Liver (tissue), 9 donors: Measurements from ENCODE around the gene CALR. TPM values are rescaled to one million over a fixed set of nuclear protein-coding genes. Genes with fewer than 3 reads are reported as not detected.

ENCODE experiments used
- DNase-seq: peaks from one replicate; pipeline ENCODE4 v3.0.0-alpha.2; 2017; ENCODE audit warnings: low spot score
- H3K27ac ChIP-seq, 2 donors: one replicate each; pipeline ENCODE4 v1.7.0; 2013; ENCODE audit warnings: inconsistent platforms in 2 of 2, low read length in 2 of 2, control low read depth in 1 of 2, low read depth in 1 of 2, mild to moderate bottlenecking in 1 of 2
- H3K27me3 ChIP-seq, 4 donors: one replicate each; pipeline versions ENCODE4 v1.6.1 to v1.7.0; 2013; ENCODE audit warnings: low read length in 3 of 4, inconsistent platforms in 1 of 4, mild to moderate bottlenecking in 1 of 4, moderate library complexity in 1 of 4; ENCODE audit not compliant: control insufficient read depth in 4 of 4, insufficient read depth in 4 of 4
- H3K36me3 ChIP-seq, 4 donors: one replicate each; pipeline versions ENCODE4 v1.6.1 to v1.7.0; 2013; ENCODE audit warnings: low read length in 3 of 4, mild to moderate bottlenecking in 3 of 4, low read depth in 1 of 4, moderate library complexity in 1 of 4; ENCODE audit not compliant: control insufficient read depth in 4 of 4, insufficient read depth in 3 of 4
- H3K4me1 ChIP-seq, 4 donors: one replicate each; pipeline versions ENCODE4 v1.6.1 to v1.7.0; 2013; ENCODE audit warnings: low read length in 3 of 4, mild to moderate bottlenecking in 3 of 4, moderate library complexity in 1 of 4; ENCODE audit not compliant: control insufficient read depth in 4 of 4, insufficient read depth in 4 of 4
- H3K4me3 ChIP-seq, 3 donors: one replicate each; pipeline versions ENCODE4 v1.6.1 to v1.7.0; 2013; ENCODE audit warnings: low read length in 3 of 3, control low read depth in 1 of 3, low read depth in 1 of 3, mild to moderate bottlenecking in 1 of 3
- H3K9ac ChIP-seq, 2 donors: one replicate each; pipeline ENCODE4 v1.7.0; 2013; ENCODE audit warnings: low read length in 2 of 2, mild to moderate bottlenecking in 2 of 2, moderate library complexity in 2 of 2, control low read depth in 1 of 2, low read depth in 1 of 2
- H3K9me3 ChIP-seq, 4 donors: one replicate each; pipeline versions ENCODE4 v1.6.1 to v1.7.0; 2013; ENCODE audit warnings: low read length in 3 of 4; ENCODE audit not compliant: control insufficient read depth in 4 of 4
- ATF3 ChIP-seq: IDR thresholded peaks from 2 replicates; pipeline ENCODE4 v1.6.1; 2016; ENCODE audit warnings: antibody characterized with exemption
- CTCF ChIP-seq: fragments of 150-350 bp; IDR thresholded peaks from 2 replicates; pipeline ENCODE4 v1.5.1; 2017; ENCODE audit warnings: improper control_type of control experiment, low read depth, low read length; ENCODE audit not compliant: missing input control
- EGR1 ChIP-seq, 2 donors: IDR thresholded peaks; 2 replicates each; pipeline ENCODE4 v1.6.1; 2016 to 2018; ENCODE audit warnings: antibody characterized with exemption in 2 of 2, low read depth in 2 of 2
- FOXA1 ChIP-seq: IDR thresholded peaks from 2 replicates; pipeline ENCODE4 v1.6.1; 2016; ENCODE audit warnings: antibody characterized with exemption
- FOXA2 ChIP-seq: IDR thresholded peaks from 2 replicates; pipeline ENCODE4 v1.6.1; 2016; ENCODE audit warnings: antibody characterized with exemption
- GABPA ChIP-seq, 2 donors: IDR thresholded peaks in 1 of 2; conservative IDR thresholded peaks in 1 of 2; 2 replicates each; pipeline ENCODE4 v1.6.1; 2016; ENCODE audit warnings: antibody characterized with exemption in 2 of 2, mild to moderate bottlenecking in 1 of 2, moderate library complexity in 1 of 2
- HNF4A ChIP-seq, 2 donors: conservative IDR thresholded peaks; 2 replicates each; pipeline ENCODE4 v1.6.1; 2016; ENCODE audit warnings: antibody characterized with exemption in 2 of 2, mild to moderate bottlenecking in 2 of 2
- HNF4G ChIP-seq: IDR thresholded peaks from 2 replicates; pipeline ENCODE4 v1.6.1; 2016; ENCODE audit warnings: antibody characterized with exemption
- JUND ChIP-seq, 2 donors: IDR thresholded peaks; 2 replicates each; pipeline ENCODE4 v1.6.1; 2016; ENCODE audit warnings: antibody characterized with exemption in 2 of 2
- MAX ChIP-seq: IDR thresholded peaks from 2 replicates; pipeline ENCODE4 v1.6.1; 2016; ENCODE audit warnings: antibody characterized with exemption
- NR2F2 ChIP-seq: IDR thresholded peaks from 2 replicates; pipeline ENCODE4 v1.6.1; 2016; ENCODE audit warnings: antibody characterized with exemption
- RAD21 ChIP-seq, 2 donors: IDR thresholded peaks; 2 replicates each; pipeline ENCODE4 v1.6.1; 2016; ENCODE audit warnings: antibody characterized with exemption in 2 of 2, mild to moderate bottlenecking in 2 of 2
- REST ChIP-seq: IDR thresholded peaks from 2 replicates; pipeline ENCODE4 v1.6.1; 2016; ENCODE audit warnings: antibody characterized with exemption, mild to moderate bottlenecking
- RXRA ChIP-seq, 2 donors: IDR thresholded peaks; 2 replicates each; pipeline ENCODE4 v1.6.1; 2017 to 2018; ENCODE audit warnings: antibody characterized with exemption in 2 of 2, mild to moderate bottlenecking in 1 of 2
- SP1 ChIP-seq: IDR thresholded peaks from 2 replicates; pipeline ENCODE4 v1.6.1; 2018; ENCODE audit warnings: antibody characterized with exemption, mild to moderate bottlenecking
- TAF1 ChIP-seq: conservative IDR thresholded peaks from 2 replicates; pipeline ENCODE4 v1.6.1; 2016; ENCODE audit warnings: antibody characterized with exemption, mild to moderate bottlenecking
- YY1 ChIP-seq: IDR thresholded peaks from 2 replicates; pipeline ENCODE4 v1.6.1; 2016; ENCODE audit warnings: antibody characterized with exemption, mild to moderate bottlenecking
- ZBTB33 ChIP-seq: IDR thresholded peaks from 2 replicates; pipeline ENCODE4 v1.6.1; 2016; ENCODE audit warnings: antibody characterized with exemption
- WGBS: extraction: QIAGEN DNeasy Blood & Tissue Kit; methylation state at CpG from one replicate; pipeline ENCODE4 v1.1.7; 2013; 5-methylcytosine and 5-hydroxymethylcytosine counted together
- polyA plus RNA-seq, 2 donors: library from polyadenylated mRNA; stranded (reverse) in 1 of 2; unstranded in 1 of 2; fragments of 200-250 nt in 1 of 2; fragments of >200 nt in 1 of 2; fragmentation: Nextera tagmentation in 1 of 2; extraction: Ambion mirVana in 1 of 2; gene quantifications; one replicate each; pipeline versions ENCODE4 v1.2.1 to v1.2.3, GENCODE V29; 2013 to 2015
- total RNA-seq, 2 donors: library from RNA; depleted of rRNA; stranded (reverse); fragments of >200 nt; gene quantifications; one replicate each; pipeline ENCODE4 v1.2.3, GENCODE V29; 2014
- donor health status: healthy.
- donor health status: healthy.
- donor health status: healthy.
- donor health status: healthy.
- donor health status: healthy.

CALR gene
- total and polyA plus RNA-seq, 4 donors: 618 to 1,316 (median 1,070) TPM

GRCh38 chr19:12890787-12891552, 47.4 kb upstream of the CALR start, which contains the start of gene GCDH:
Gene GCDH (plus strand): TSS chr19:12891160. CDS start chr19:12891305, 145 bp downstream.
- H3K9me3 ChIP-seq: no peaks in the 10 kb centered on the region
- peaks cover 6 to 32% (median 23%) of the 10 kb centered on the region in 4 donors for H3K4me1 ChIP-seq
- H3K27ac ChIP-seq: peak within 1 kb of the TSS; percentile 78 to 81
- no peaks in the 10 kb centered on the region for H3K27me3 ChIP-seq
- peak within 1 kb of the TSS; percentile 49 to 76 for H3K9ac ChIP-seq
- under 1% methylated on average over 49 of the region's 49 CpGs for WGBS
- peak; percentile 95 for DNase-seq
- peak in 1 of 2 donors; percentile 86 for TF ChIP-seq EGR1 (IDR thresholded peaks at IDR 0.05; ENCODE audit: low read depth in 2 of 2)
- no peak for TF ChIP-seq ATF3
- peak; percentile 91 for TF ChIP-seq NR2F2
- TF ChIP-seq JUND (IDR thresholded peaks at IDR 0.05): peak in 1 of 2 donors; percentile 35
- peak in 1 of 2 donors; percentile 32 for TF ChIP-seq RAD21 (IDR thresholded peaks at IDR 0.05)
- peak; percentile 57 to 60 for TF ChIP-seq HNF4A (conservative IDR thresholded peaks at IDR 0.05)
- peak; percentile 9 for TF ChIP-seq CTCF
- peak; percentile 67 for TF ChIP-seq REST
- TF ChIP-seq FOXA2: no peak
- peak; percentile 99 for TF ChIP-seq SP1
- peak; percentile 88 for TF ChIP-seq YY1
- peak; percentile 81 to 83 for TF ChIP-seq RXRA (IDR thresholded peaks at IDR 0.05)
- peak; percentile 100 for TF ChIP-seq MAX
- TF ChIP-seq FOXA1: no peak
- TF ChIP-seq ZBTB33: no peak
- peak in 1 of 2 donors; percentile 82 for TF ChIP-seq GABPA (IDR thresholded peaks at IDR 0.05 in 1 of 2, conservative IDR thresholded peaks at IDR 0.05 in 1 of 2)
- peak; percentile 38 for TF ChIP-seq HNF4G
- TF ChIP-seq TAF1: peak; percentile 89
- peaks cover 6 to 18% (median 9%) of the 10 kb centered on the region in 4 donors for H3K36me3 ChIP-seq
- peak within 1 kb of the TSS; percentile 91 to 98 (median 92) for H3K4me3 ChIP-seq
